ENCODE results near the gene CCR5AS.

The CCR5AS gene

DNA sequence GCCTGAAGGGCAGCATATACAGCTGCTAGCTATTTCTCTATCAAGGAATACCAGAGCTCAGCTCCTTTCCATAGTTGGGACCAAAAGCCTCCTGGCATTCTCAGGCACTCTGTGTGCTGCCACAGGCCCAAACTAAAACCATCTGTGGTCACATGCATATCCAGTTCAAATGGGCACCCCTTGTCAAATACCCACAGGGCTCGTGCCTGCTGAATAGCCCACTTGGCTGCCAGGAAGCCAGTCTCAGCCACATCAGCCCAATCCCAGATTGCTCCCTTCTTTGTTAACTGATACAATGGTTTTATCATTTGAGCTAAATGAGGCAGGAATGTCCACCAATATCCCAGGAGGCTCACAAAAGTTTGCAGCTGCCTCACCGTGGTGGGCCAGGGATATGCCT, 14.1 kb upstream of the CCR5AS start:
- H3K27me3 Mint-ChIP-seq (ENCODE audit: insufficient read depth, low read depth, poor library complexity): no peaks in the 10 kb centered on the region
- H3K4me3 Mint-ChIP-seq: no peak overlapping the region; the same call in 2 of the 3 replicates
- Histone ChIP-seq H3K4me3 (no peak overlapping the region), H3K4me1 (ENCODE audit: insufficient read depth) (no peaks in the 10 kb centered on the region), H3K27ac (ENCODE audit: low read depth) (no peak overlapping the region), H2AFZ (no peak overlapping the region), H3K4me2 (no peak overlapping the region), H3F3A (replicated peaks; ENCODE audit: low read depth) (no peaks in the 10 kb centered on the region), H3K9me2 (ENCODE audit: insufficient read depth) (no peaks in the 10 kb centered on the region), H3K36me3 (ENCODE audit: insufficient read depth) (no peaks in the 10 kb centered on the region), H4K20me1 (replicated peaks; ENCODE audit: insufficient read depth) (no peaks in the 10 kb centered on the region), H3K27me3 (ENCODE audit: insufficient read depth) (no peaks in the 10 kb centered on the region), H3K79me2 (replicated peaks; ENCODE audit: insufficient read depth) (no peaks in the 10 kb centered on the region)
- DNase-seq (ENCODE audit: low spot score) (no peak), ATAC-seq (no peak)
- TF ChIP-seq, protein P1, sequence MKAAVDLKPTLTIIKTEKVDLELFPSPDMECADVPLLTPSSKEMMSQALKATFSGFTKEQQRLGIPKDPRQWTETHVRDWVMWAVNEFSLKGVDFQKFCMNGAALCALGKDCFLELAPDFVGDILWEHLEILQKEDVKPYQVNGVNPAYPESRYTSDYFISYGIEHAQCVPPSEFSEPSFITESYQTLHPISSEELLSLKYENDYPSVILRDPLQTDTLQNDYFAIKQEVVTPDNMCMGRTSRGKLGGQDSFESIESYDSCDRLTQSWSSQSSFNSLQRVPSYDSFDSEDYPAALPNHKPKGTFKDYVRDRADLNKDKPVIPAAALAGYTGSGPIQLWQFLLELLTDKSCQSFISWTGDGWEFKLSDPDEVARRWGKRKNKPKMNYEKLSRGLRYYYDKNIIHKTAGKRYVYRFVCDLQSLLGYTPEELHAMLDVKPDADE (IDR thresholded peaks at IDR 0.05): no peak
- TF ChIP-seq, protein P2, sequence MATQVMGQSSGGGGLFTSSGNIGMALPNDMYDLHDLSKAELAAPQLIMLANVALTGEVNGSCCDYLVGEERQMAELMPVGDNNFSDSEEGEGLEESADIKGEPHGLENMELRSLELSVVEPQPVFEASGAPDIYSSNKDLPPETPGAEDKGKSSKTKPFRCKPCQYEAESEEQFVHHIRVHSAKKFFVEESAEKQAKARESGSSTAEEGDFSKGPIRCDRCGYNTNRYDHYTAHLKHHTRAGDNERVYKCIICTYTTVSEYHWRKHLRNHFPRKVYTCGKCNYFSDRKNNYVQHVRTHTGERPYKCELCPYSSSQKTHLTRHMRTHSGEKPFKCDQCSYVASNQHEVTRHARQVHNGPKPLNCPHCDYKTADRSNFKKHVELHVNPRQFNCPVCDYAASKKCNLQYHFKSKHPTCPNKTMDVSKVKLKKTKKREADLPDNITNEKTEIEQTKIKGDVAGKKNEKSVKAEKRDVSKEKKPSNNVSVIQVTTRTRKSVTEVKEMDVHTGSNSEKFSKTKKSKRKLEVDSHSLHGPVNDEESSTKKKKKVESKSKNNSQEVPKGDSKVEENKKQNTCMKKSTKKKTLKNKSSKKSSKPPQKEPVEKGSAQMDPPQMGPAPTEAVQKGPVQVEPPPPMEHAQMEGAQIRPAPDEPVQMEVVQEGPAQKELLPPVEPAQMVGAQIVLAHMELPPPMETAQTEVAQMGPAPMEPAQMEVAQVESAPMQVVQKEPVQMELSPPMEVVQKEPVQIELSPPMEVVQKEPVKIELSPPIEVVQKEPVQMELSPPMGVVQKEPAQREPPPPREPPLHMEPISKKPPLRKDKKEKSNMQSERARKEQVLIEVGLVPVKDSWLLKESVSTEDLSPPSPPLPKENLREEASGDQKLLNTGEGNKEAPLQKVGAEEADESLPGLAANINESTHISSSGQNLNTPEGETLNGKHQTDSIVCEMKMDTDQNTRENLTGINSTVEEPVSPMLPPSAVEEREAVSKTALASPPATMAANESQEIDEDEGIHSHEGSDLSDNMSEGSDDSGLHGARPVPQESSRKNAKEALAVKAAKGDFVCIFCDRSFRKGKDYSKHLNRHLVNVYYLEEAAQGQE (IDR thresholded peaks at IDR 0.05; ENCODE audit: unreplicated experiment): no peak
- TF ChIP-seq NANOG (IDR thresholded peaks at IDR 0.05; ENCODE audit: borderline replicate concordance) (no peak), ZNF331 (CRISPR knock-in tag; IDR thresholded peaks at IDR 0.05; ENCODE audit: low read depth) (no peak), EZH2 (IDR thresholded peaks at IDR 0.05; ENCODE audit: low read depth, unreplicated experiment) (no peak), CREB1 (CRISPR knock-in tag; IDR thresholded peaks at IDR 0.05; ENCODE audit: low read depth) (no peak), POLR2AphosphoS5 (IDR thresholded peaks at IDR 0.05; ENCODE audit: low read depth) (no peak), STAT1 (IDR thresholded peaks at IDR 0.05; ENCODE audit: unreplicated experiment) (no peak)
- TF ChIP-seq, protein P3, sequence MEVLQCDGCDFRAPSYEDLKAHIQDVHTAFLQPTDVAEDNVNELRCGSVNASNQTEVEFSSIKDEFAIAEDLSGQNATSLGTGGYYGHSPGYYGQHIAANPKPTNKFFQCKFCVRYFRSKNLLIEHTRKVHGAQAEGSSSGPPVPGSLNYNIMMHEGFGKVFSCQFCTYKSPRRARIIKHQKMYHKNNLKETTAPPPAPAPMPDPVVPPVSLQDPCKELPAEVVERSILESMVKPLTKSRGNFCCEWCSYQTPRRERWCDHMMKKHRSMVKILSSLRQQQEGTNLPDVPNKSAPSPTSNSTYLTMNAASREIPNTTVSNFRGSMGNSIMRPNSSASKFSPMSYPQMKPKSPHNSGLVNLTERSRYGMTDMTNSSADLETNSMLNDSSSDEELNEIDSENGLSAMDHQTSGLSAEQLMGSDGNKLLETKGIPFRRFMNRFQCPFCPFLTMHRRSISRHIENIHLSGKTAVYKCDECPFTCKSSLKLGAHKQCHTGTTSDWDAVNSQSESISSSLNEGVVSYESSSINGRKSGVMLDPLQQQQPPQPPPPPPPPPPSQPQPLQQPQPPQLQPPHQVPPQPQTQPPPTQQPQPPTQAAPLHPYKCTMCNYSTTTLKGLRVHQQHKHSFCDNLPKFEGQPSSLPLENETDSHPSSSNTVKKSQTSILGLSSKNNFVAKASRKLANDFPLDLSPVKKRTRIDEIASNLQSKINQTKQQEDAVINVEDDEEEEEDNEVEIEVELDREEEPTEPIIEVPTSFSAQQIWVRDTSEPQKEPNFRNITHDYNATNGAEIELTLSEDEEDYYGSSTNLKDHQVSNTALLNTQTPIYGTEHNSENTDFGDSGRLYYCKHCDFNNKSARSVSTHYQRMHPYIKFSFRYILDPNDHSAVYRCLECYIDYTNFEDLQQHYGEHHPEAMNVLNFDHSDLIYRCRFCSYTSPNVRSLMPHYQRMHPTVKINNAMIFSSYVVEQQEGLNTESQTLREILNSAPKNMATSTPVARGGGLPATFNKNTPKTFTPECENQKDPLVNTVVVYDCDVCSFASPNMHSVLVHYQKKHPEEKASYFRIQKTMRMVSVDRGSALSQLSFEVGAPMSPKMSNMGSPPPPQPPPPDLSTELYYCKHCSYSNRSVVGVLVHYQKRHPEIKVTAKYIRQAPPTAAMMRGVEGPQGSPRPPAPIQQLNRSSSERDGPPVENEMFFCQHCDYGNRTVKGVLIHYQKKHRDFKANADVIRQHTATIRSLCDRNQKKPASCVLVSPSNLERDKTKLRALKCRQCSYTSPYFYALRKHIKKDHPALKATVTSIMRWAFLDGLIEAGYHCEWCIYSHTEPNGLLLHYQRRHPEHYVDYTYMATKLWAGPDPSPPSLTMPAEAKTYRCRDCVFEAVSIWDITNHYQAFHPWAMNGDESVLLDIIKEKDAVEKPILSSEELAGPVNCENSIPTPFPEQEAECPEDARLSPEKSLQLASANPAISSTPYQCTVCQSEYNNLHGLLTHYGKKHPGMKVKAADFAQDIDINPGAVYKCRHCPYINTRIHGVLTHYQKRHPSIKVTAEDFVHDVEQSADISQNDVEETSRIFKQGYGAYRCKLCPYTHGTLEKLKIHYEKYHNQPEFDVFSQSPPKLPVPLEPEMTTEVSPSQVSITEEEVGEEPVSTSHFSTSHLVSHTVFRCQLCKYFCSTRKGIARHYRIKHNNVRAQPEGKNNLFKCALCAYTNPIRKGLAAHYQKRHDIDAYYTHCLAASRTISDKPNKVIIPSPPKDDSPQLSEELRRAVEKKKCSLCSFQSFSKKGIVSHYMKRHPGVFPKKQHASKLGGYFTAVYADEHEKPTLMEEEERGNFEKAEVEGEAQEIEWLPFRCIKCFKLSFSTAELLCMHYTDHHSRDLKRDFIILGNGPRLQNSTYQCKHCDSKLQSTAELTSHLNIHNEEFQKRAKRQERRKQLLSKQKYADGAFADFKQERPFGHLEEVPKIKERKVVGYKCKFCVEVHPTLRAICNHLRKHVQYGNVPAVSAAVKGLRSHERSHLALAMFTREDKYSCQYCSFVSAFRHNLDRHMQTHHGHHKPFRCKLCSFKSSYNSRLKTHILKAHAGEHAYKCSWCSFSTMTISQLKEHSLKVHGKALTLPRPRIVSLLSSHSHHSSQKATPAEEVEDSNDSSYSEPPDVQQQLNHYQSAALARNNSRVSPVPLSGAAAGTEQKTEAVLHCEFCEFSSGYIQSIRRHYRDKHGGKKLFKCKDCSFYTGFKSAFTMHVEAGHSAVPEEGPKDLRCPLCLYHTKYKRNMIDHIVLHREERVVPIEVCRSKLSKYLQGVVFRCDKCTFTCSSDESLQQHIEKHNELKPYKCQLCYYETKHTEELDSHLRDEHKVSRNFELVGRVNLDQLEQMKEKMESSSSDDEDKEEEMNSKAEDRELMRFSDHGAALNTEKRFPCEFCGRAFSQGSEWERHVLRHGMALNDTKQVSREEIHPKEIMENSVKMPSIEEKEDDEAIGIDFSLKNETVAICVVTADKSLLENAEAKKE (CRISPR knock-in tag; IDR thresholded peaks at IDR 0.05): no peak
- TF ChIP-seq, protein P4, sequence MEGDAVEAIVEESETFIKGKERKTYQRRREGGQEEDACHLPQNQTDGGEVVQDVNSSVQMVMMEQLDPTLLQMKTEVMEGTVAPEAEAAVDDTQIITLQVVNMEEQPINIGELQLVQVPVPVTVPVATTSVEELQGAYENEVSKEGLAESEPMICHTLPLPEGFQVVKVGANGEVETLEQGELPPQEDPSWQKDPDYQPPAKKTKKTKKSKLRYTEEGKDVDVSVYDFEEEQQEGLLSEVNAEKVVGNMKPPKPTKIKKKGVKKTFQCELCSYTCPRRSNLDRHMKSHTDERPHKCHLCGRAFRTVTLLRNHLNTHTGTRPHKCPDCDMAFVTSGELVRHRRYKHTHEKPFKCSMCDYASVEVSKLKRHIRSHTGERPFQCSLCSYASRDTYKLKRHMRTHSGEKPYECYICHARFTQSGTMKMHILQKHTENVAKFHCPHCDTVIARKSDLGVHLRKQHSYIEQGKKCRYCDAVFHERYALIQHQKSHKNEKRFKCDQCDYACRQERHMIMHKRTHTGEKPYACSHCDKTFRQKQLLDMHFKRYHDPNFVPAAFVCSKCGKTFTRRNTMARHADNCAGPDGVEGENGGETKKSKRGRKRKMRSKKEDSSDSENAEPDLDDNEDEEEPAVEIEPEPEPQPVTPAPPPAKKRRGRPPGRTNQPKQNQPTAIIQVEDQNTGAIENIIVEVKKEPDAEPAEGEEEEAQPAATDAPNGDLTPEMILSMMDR (conservative IDR thresholded peaks at IDR 0.05; ENCODE audit: low read depth in 2 of 2): no peak
- no peaks in the 10 kb centered on the region for H3K9me3 Mint-ChIP-seq
- H3K27ac Mint-ChIP-seq: no peak overlapping the region
- no peaks in the 10 kb centered on the region for H3K36me3 Mint-ChIP-seq (ENCODE audit: low read depth)
- peaks cover 17% of the 10 kb centered on the region; the same call in 2 of the 3 replicates for H3K4me1 Mint-ChIP-seq

Data from GM23338 (cell line).